ENCODE data around the gene ZNF10.

The ZNF10 gene

DNA sequence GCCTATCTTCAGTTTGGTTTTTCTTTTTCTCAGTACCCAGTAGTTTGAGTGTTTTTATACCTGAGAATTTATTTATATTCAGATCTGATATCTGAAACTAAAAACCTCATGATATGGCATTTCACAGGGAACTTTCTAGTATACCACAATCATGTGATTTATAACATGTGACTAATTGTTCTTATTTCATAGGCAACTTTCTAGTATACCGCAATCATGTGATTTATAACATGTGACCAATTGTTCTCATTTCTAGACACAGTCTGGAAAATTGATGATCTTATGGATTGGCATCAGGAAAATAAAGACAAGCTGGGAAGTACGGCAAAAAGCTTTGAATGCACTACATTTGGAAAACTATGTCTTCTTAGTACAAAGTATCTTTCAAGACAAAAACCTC lies 71.5 kb downstream of the ZNF10 start:
- DNase-seq, result no peak

DNA sequence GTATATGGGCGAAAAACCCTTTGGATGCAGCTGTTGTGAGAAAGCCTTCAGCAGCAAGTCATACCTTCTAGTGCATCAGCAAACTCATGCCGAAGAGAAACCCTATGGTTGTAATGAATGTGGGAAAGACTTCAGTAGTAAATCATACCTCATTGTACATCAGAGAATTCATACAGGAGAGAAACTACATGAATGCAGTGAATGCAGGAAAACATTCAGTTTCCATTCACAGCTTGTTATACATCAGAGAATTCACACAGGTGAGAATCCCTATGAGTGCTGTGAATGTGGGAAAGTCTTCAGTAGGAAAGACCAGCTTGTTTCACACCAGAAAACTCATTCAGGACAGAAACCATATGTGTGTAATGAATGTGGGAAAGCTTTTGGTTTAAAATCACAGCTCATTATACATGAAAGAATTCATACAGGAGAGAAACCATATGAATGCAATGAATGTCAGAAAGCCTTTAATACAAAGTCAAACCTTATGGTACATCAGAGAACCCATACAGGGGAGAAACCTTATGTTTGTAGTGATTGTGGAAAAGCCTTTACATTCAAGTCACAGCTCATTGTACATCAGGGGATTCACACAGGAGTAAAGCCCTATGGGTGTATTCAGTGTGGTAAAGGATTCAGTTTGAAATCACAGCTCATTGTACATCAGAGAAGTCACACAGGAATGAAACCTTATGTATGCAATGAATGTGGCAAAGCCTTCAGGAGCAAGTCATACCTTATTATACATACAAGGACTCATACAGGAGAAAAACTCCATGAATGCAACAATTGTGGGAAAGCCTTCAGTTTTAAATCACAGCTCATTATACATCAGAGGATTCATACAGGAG lies 72.3 kb downstream of the ZNF10 start:
- DNase-seq, result no peak

GRCh38 chr12:133203344-133204263 lies 73.2 kb downstream of the ZNF10 start:
- DNase-seq, result peak; percentile 11

GRCh38 chr12:133204264-133204603 lies 73.8 kb downstream of the ZNF10 start:
- no peak for DNase-seq

DNA sequence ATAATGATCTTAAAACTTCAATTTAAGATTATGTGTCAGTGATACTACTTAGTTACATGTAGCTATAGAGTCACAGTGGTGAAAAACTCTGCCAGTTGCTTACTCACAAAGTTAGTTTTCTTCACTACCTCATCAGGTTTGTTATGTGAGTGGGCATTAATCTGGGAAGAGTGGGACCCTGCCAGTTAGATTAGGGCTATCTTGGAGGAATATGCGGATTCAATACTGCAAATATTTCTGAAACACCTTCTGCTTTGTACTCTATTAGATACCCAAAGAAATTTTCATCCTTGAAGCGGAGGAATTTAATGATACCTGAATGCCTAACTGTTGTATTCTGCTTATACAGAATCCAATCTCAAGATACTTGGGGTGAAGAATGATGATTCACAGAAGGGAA lies 76.0 kb downstream of the ZNF10 start:
- DNase-seq, result no peak

Data from fibroblast of skin of back (primary cell).